Activated CD4-positive, CD25-positive, alpha-beta regulatory T cell (primary cell): ENCODE data around the gene TMED7.

ENCODE experiments used
- DNase-seq, 4 experiments: peaks; one replicate each; lab custom pipeline; 2025; lab: John Stamatoyannopoulos, UW

TMED7 gene

GRCh38 chr5:115627295-115627865 is 1.5 kb upstream of the TMED7 start:
- DNase-seq = no peak

- DNase-seq = no peak
Measured at GRCh38 chr5:115626445-115626823, 598 bp upstream of the TMED7 start.

- DNase-seq = no peak
Measured at GRCh38 chr5:115624994-115625393, 842 bp downstream of the TMED7 start.

- DNase-seq = no peak
Measured at GRCh38 chr5:115623658-115624057, 2.2 kb downstream of the TMED7 start.

- no peak for DNase-seq
Measured at GRCh38 chr5:115621365-115621900, 4.4 kb downstream of the TMED7 start.

GRCh38 chr5:115616892-115617291 is 8.9 kb downstream of the TMED7 start:
- no peak for DNase-seq

- DNase-seq = no peak
Measured at GRCh38 chr5:115616472-115616871, 9.4 kb downstream of the TMED7 start.

- no peak for DNase-seq
Measured at GRCh38 chr5:115611873-115612272, 14.0 kb downstream of the TMED7 start.

- no peak for DNase-seq
Measured at GRCh38 chr5:115607935-115608334, 17.9 kb downstream of the TMED7 start.

GRCh38 chr5:115605436-115605835 is 20.4 kb downstream of the TMED7 start:
- no peak for DNase-seq

GRCh38 chr5:115602591-115603125 is 23.2 kb downstream of the TMED7 start:
- no peak for DNase-seq

- DNase-seq = peak; percentile 16 to 32 (median 28)
Measured at GRCh38 chr5:115601701-115602590, 23.9 kb downstream of the TMED7 start, which contains the start of gene TICAM2. TICAM2 (minus strand) TSS chr5:115602479; CDS start chr5:115581256, 21,223 bp downstream.

GRCh38 chr5:115600766-115601165 is 25.1 kb downstream of the TMED7 start:
- no peak for DNase-seq

GRCh38 chr5:115599924-115600323 is 25.9 kb downstream of the TMED7 start:
- DNase-seq = no peak

GRCh38 chr5:115599502-115599901 is 26.3 kb downstream of the TMED7 start:
- DNase-seq = no peak

- DNase-seq = no peak
Measured at GRCh38 chr5:115594128-115595047, 31.4 kb downstream of the TMED7 start.

GRCh38 chr5:115589043-115589442 is 36.8 kb downstream of the TMED7 start:
- DNase-seq = no peak

GRCh38 chr5:115588640-115589039 is 37.2 kb downstream of the TMED7 start:
- DNase-seq = no peak

GRCh38 chr5:115586525-115587146 is 39.2 kb downstream of the TMED7 start:
- DNase-seq = no peak

GRCh38 chr5:115585265-115585664 is 40.6 kb downstream of the TMED7 start:
- DNase-seq = no peak

GRCh38 chr5:115584501-115584900 is 41.3 kb downstream of the TMED7 start:
- DNase-seq = no peak
